ENCODE data around the gene FAM193B. TPM values are rescaled to one million over a fixed set of nuclear protein-coding genes. Genes with fewer than 3 reads are reported as not detected.
A peak's percentile ranks its signal among the peaks of the same experiment; 100 is the strongest.

Gene FAM193B
- total RNA-seq, 1 experiment from 2014 or later: 58.5 TPM

- no peak overlapping the region for H3K27ac ChIP-seq (ENCODE audit: low read length)
- CTCF ChIA-PET: no interaction called here
- no peaks in the 10 kb centered on the region for H3K27me3 ChIP-seq (ENCODE audit: control insufficient read depth, insufficient read depth, low read length)
- H3K36me3 ChIP-seq (ENCODE audit: control insufficient read depth, insufficient read depth, low read length): peaks cover 14% of the 10 kb centered on the region
- POLR2A ChIA-PET: interaction anchor here (0.6 kb wide), 1 partner anchor 851 kb away, joined by 4 read pairs; no protein-coding TSS in a partner anchor
- no peak overlapping the region for H3K4me3 ChIP-seq (ENCODE audit: low read depth in 2 of 2, low read length in 2 of 2)
- in situ Hi-C loops (cut with HindIII; ENCODE audit: low pct_unique_long_range_greater_than_20kb, low sequenced_read_pairs): no loop called here
- TF ChIP-seq, protein P1, sequence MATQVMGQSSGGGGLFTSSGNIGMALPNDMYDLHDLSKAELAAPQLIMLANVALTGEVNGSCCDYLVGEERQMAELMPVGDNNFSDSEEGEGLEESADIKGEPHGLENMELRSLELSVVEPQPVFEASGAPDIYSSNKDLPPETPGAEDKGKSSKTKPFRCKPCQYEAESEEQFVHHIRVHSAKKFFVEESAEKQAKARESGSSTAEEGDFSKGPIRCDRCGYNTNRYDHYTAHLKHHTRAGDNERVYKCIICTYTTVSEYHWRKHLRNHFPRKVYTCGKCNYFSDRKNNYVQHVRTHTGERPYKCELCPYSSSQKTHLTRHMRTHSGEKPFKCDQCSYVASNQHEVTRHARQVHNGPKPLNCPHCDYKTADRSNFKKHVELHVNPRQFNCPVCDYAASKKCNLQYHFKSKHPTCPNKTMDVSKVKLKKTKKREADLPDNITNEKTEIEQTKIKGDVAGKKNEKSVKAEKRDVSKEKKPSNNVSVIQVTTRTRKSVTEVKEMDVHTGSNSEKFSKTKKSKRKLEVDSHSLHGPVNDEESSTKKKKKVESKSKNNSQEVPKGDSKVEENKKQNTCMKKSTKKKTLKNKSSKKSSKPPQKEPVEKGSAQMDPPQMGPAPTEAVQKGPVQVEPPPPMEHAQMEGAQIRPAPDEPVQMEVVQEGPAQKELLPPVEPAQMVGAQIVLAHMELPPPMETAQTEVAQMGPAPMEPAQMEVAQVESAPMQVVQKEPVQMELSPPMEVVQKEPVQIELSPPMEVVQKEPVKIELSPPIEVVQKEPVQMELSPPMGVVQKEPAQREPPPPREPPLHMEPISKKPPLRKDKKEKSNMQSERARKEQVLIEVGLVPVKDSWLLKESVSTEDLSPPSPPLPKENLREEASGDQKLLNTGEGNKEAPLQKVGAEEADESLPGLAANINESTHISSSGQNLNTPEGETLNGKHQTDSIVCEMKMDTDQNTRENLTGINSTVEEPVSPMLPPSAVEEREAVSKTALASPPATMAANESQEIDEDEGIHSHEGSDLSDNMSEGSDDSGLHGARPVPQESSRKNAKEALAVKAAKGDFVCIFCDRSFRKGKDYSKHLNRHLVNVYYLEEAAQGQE (IDR thresholded peaks at IDR 0.05; ENCODE audit: insufficient read depth in 1 of 2, low read depth in 2 of 2, low read length in 1 of 2): no peak
- TF ChIP-seq CTCF (IDR thresholded peaks at IDR 0.05) (no peak), SIN3A (IDR thresholded peaks at IDR 0.05; ENCODE audit: borderline replicate concordance, insufficient read depth, low read depth, low read length) (no peak), TCF7L2 (IDR thresholded peaks at IDR 0.05; ENCODE audit: low read depth, low read length) (no peak), POLR2AphosphoS5 (IDR thresholded peaks at IDR 0.05; ENCODE audit: low read depth, low read length) (no peak)
- DNase-seq (ENCODE audit: low read depth, low spot score): no peak
- TSS peak; percentile 60 for BruUV-seq (replicated peaks)
- no peak for ATAC-seq
- H3K9me3 ChIP-seq (ENCODE audit: control insufficient read depth, insufficient read depth, low read depth, low read length): no peaks in the 10 kb centered on the region
- peaks cover 13% of the 10 kb centered on the region; the same call in 1 of the 2 replicates for H3K4me1 ChIP-seq (ENCODE audit: control insufficient read depth, insufficient read depth, low read length)
- intact Hi-C loops (cut with micrococcal nuclease; ENCODE audit: unreplicated experiment): no loop called here
These were observed 42.3 kb downstream of the FAM193B start for GRCh38 chr5:177511796-177512675.

DNA sequence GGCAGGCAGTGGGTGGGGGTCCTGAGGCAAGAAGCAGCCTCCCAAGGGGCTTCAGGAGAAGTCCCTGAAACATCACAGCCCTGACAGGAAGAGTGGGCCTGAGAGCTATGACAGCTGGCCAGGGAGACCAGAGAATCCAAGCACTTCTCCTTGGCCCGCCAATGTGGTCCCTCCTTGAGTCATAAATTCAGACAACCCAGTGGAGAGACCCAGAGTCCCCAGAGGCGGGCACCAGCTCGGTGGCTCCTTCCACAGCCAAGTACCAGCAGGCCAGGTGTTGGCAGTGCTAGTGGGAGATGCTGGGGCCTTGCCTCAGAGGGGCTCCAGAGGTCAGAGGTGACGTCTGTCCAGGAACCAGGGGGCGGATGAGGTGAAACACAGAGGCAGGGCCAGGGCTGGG, 43.2 kb downstream of the FAM193B start:
- peaks cover 8% of the 10 kb centered on the region for H3K36me3 ChIP-seq (ENCODE audit: control insufficient read depth, insufficient read depth, low read length)
- ChIA-PET CTCF (no interaction called here), POLR2A (no interaction called here)
- no peak for DNase-seq (ENCODE audit: low read depth, low spot score)
- peaks cover 13% of the 10 kb centered on the region; the same call in 1 of the 2 replicates for H3K4me1 ChIP-seq (ENCODE audit: control insufficient read depth, insufficient read depth, low read length)
- ATAC-seq: no peak
- no peak for TF ChIP-seq CTCF (IDR thresholded peaks at IDR 0.05)
- no peak for TF ChIP-seq TCF7L2 (IDR thresholded peaks at IDR 0.05; ENCODE audit: low read depth, low read length)
- TF ChIP-seq SIN3A (IDR thresholded peaks at IDR 0.05; ENCODE audit: borderline replicate concordance, insufficient read depth, low read depth, low read length): no peak
- TF ChIP-seq POLR2AphosphoS5 (IDR thresholded peaks at IDR 0.05; ENCODE audit: low read depth, low read length): no peak
- TF ChIP-seq, protein P1 (IDR thresholded peaks at IDR 0.05; ENCODE audit: insufficient read depth in 1 of 2, low read depth in 2 of 2, low read length in 1 of 2): no peak
- H3K27ac ChIP-seq (ENCODE audit: low read length): no peak overlapping the region
- BruUV-seq (replicated peaks): no TSS peak
- H3K4me3 ChIP-seq (ENCODE audit: low read depth in 2 of 2, low read length in 2 of 2): no peak overlapping the region
- H3K27me3 ChIP-seq (ENCODE audit: control insufficient read depth, insufficient read depth, low read length): no peaks in the 10 kb centered on the region
- no peaks in the 10 kb centered on the region for H3K9me3 ChIP-seq (ENCODE audit: control insufficient read depth, insufficient read depth, low read depth, low read length)
- intact Hi-C loops (cut with micrococcal nuclease; ENCODE audit: unreplicated experiment): no loop called here
- in situ Hi-C loops (cut with HindIII; ENCODE audit: low pct_unique_long_range_greater_than_20kb, low sequenced_read_pairs): no loop called here

All from Panc1 (cell line).